Measurements from ENCODE around the gene PSME2. TPM values are rescaled to one million over a fixed set of nuclear protein-coding genes. Genes with fewer than 3 reads are reported as not detected.

PSME2 gene
- total and polyA plus RNA-seq, 2 of the 13 experiments (the other 11 are each of a cell fraction or from before 2014, with no cell fraction given) = 332 to 716 TPM

GRCh38 chr14:24114532-24115421 lies 31.6 kb downstream of the PSME2 start, which contains the start of the genes DCAF11 and NRL (continued):
- no peak for TF ChIP-seq ZFP82 (CRISPR knock-in tag; IDR thresholded peaks at IDR 0.05; ENCODE audit: borderline replicate concordance)
- TF ChIP-seq WIZ (CRISPR knock-in tag; IDR thresholded peaks at IDR 0.05) = peak; percentile 93; the same call in 1 of the 2 replicates
- TF ChIP-seq MAFG (CRISPR knock-in tag; IDR thresholded peaks at IDR 0.05) = no peak
- peak; percentile 99 for TF ChIP-seq FOXK1 (CRISPR knock-in tag; IDR thresholded peaks at IDR 0.05; ENCODE audit: borderline replicate concordance, low read depth)
- peak; percentile 89 for TF ChIP-seq ZNF691 (CRISPR knock-in tag; IDR thresholded peaks at IDR 0.05; ENCODE audit: borderline replicate concordance, low read depth)
- peak; percentile 88 for TF ChIP-seq ETV5 (CRISPR knock-in tag; IDR thresholded peaks at IDR 0.05; ENCODE audit: borderline replicate concordance)
- TF ChIP-seq DR1 (CRISPR knock-in tag; IDR thresholded peaks at IDR 0.05) = peak; percentile 92; the same call in 1 of the 2 replicates
- TF ChIP-seq ZSCAN21 (CRISPR knock-in tag; IDR thresholded peaks at IDR 0.05; ENCODE audit: borderline replicate concordance) = peak; percentile 91; the same call in 1 of the 2 replicates
- TF ChIP-seq ZNF331 (CRISPR knock-in tag; IDR thresholded peaks at IDR 0.05) = peak; percentile 96
- peak; percentile 94 for TF ChIP-seq JARID2 (CRISPR knock-in tag; IDR thresholded peaks at IDR 0.05; ENCODE audit: insufficient replicate concordance)
- TF ChIP-seq CHD2 (IDR thresholded peaks at IDR 0.05; ENCODE audit: low read depth, low read length) = peak; percentile 99
- TF ChIP-seq DMAP1 (CRISPR knock-in tag; IDR thresholded peaks at IDR 0.05) = peak; percentile 100
- peak; percentile 95; the same call in 1 of the 2 replicates for TF ChIP-seq ZFP41 (CRISPR knock-in tag; IDR thresholded peaks at IDR 0.05; ENCODE audit: borderline replicate concordance)
- TF ChIP-seq ZNF616 (CRISPR knock-in tag; IDR thresholded peaks at IDR 0.05; ENCODE audit: low read depth) = peak; percentile 97
- TF ChIP-seq, protein P1, sequence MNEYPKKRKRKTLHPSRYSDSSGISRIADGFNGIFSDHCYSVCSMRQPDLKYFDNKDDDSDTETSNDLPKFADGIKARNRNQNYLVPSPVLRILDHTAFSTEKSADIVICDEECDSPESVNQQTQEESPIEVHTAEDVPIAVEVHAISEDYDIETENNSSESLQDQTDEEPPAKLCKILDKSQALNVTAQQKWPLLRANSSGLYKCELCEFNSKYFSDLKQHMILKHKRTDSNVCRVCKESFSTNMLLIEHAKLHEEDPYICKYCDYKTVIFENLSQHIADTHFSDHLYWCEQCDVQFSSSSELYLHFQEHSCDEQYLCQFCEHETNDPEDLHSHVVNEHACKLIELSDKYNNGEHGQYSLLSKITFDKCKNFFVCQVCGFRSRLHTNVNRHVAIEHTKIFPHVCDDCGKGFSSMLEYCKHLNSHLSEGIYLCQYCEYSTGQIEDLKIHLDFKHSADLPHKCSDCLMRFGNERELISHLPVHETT (CRISPR knock-in tag; conservative IDR thresholded peaks at IDR 0.05) = peak; percentile 96
- peak; percentile 19; the same call in 1 of the 2 replicates for TF ChIP-seq TFAP4 (IDR thresholded peaks at IDR 0.05; ENCODE audit: borderline replicate concordance, low read depth)
- TF ChIP-seq, protein P2, sequence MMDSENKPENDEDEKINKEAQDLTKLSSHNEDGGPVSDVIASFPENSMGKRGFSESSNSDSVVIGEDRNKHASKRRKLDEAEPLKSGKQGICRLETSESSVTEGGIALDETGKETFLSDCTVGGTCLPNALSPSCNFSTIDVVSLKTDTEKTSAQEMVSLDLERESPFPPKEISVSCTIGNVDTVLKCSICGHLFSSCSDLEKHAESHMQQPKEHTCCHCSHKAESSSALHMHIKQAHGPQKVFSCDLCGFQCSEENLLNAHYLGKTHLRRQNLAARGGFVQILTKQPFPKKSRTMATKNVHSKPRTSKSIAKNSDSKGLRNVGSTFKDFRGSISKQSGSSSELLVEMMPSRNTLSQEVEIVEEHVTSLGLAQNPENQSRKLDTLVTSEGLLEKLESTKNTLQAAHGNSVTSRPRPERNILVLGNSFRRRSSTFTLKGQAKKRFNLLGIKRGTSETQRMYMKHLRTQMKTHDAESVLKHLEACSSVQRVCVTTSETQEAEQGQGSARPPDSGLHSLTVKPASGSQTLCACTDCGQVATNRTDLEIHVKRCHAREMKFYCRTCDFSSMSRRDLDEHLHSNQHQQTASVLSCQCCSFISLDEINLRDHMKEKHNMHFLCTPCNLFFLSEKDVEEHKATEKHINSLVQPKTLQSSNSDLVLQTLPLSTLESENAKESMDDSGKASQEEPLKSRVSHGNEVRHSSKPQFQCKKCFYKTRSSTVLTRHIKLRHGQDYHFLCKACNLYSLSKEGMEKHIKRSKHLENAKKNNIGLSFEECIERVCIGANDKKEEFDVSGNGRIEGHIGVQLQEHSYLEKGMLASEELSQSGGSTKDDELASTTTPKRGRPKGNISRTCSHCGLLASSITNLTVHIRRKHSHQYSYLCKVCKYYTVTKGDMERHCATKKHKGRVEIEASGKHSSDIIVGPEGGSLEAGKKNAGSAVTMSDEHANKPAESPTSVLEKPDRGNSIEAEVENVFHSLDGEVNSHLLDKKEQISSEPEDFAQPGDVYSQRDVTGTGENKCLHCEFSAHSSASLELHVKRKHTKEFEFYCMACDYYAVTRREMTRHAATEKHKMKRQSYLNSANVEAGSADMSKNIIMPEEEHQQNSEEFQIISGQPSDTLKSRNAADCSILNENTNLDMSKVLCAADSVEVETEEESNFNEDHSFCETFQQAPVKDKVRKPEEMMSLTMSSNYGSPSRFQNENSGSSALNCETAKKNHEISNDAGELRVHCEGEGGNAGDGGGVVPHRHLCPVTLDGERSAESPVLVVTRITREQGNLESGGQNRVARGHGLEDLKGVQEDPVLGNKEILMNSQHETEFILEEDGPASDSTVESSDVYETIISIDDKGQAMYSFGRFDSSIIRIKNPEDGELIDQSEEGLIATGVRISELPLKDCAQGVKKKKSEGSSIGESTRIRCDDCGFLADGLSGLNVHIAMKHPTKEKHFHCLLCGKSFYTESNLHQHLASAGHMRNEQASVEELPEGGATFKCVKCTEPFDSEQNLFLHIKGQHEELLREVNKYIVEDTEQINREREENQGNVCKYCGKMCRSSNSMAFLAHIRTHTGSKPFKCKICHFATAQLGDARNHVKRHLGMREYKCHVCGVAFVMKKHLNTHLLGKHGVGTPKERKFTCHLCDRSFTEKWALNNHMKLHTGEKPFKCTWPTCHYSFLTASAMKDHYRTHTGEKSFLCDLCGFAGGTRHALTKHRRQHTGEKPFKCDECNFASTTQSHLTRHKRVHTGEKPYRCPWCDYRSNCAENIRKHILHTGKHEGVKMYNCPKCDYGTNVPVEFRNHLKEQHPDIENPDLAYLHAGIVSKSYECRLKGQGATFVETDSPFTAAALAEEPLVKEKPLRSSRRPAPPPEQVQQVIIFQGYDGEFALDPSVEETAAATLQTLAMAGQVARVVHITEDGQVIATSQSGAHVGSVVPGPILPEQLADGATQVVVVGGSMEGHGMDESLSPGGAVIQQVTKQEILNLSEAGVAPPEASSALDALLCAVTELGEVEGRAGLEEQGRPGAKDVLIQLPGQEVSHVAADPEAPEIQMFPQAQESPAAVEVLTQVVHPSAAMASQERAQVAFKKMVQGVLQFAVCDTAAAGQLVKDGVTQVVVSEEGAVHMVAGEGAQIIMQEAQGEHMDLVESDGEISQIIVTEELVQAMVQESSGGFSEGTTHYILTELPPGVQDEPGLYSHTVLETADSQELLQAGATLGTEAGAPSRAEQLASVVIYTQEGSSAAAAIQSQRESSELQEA (CRISPR knock-in tag; IDR thresholded peaks at IDR 0.05; ENCODE audit: not compliant biosample characterization) = peak; percentile 82
